ENCODE results near the gene ZXDC.

ZXDC gene

GRCh38 chr3:126512916-126513650 is 37.4 kb upstream of the ZXDC start:
- no peak for DNase-seq (ENCODE audit: extremely low read depth in 1 of 2, low read depth in 1 of 2)

- no peak for DNase-seq (ENCODE audit: extremely low read depth in 1 of 2, low read depth in 1 of 2)
Measured at GRCh38 chr3:126512026-126512425, 36.3 kb upstream of the ZXDC start.

- DNase-seq (ENCODE audit: extremely low read depth in 1 of 2, low read depth in 1 of 2) = no peak
Measured at GRCh38 chr3:126511291-126511690, 35.6 kb upstream of the ZXDC start.

- DNase-seq (ENCODE audit: extremely low read depth in 1 of 2, low read depth in 1 of 2) = no peak
Measured at GRCh38 chr3:126510308-126510910, 34.7 kb upstream of the ZXDC start.

GRCh38 chr3:126509597-126510307 is 34.1 kb upstream of the ZXDC start:
- DNase-seq (ENCODE audit: extremely low read depth in 1 of 2, low read depth in 1 of 2) = no peak

- no peak for DNase-seq (ENCODE audit: extremely low read depth in 1 of 2, low read depth in 1 of 2)
Measured at GRCh38 chr3:126508564-126508964, 32.9 kb upstream of the ZXDC start.

GRCh38 chr3:126507886-126508285 is 32.2 kb upstream of the ZXDC start:
- no peak for DNase-seq (ENCODE audit: extremely low read depth in 1 of 2, low read depth in 1 of 2)

GRCh38 chr3:126503701-126504100 is 28.0 kb upstream of the ZXDC start:
- no peak for DNase-seq (ENCODE audit: extremely low read depth in 1 of 2, low read depth in 1 of 2)

GRCh38 chr3:126502656-126503055 is 27.0 kb upstream of the ZXDC start:
- DNase-seq (ENCODE audit: extremely low read depth in 1 of 2, low read depth in 1 of 2) = no peak

GRCh38 chr3:126501736-126502135 is 26.0 kb upstream of the ZXDC start:
- DNase-seq (ENCODE audit: extremely low read depth in 1 of 2, low read depth in 1 of 2) = no peak

GRCh38 chr3:126501054-126501453 is 25.4 kb upstream of the ZXDC start:
- DNase-seq (ENCODE audit: extremely low read depth in 1 of 2, low read depth in 1 of 2) = no peak

GRCh38 chr3:126500016-126500415 is 24.3 kb upstream of the ZXDC start:
- DNase-seq (ENCODE audit: extremely low read depth in 1 of 2, low read depth in 1 of 2) = no peak

- no peak for DNase-seq (ENCODE audit: extremely low read depth in 1 of 2, low read depth in 1 of 2)
Measured at GRCh38 chr3:126499401-126499800, 23.7 kb upstream of the ZXDC start.

GRCh38 chr3:126498929-126499328 is 23.2 kb upstream of the ZXDC start:
- no peak for DNase-seq (ENCODE audit: extremely low read depth in 1 of 2, low read depth in 1 of 2)

GRCh38 chr3:126498461-126498860 is 22.8 kb upstream of the ZXDC start:
- DNase-seq (ENCODE audit: extremely low read depth in 1 of 2, low read depth in 1 of 2) = no peak

GRCh38 chr3:126497956-126498355 is 22.3 kb upstream of the ZXDC start:
- no peak for DNase-seq (ENCODE audit: extremely low read depth in 1 of 2, low read depth in 1 of 2)

GRCh38 chr3:126496894-126497850 is 21.5 kb upstream of the ZXDC start:
- no peak for DNase-seq (ENCODE audit: extremely low read depth in 1 of 2, low read depth in 1 of 2)

GRCh38 chr3:126495786-126496185 is 20.1 kb upstream of the ZXDC start:
- no peak for DNase-seq (ENCODE audit: extremely low read depth in 1 of 2, low read depth in 1 of 2)

GRCh38 chr3:126494970-126495230 is 19.2 kb upstream of the ZXDC start:
- no peak for DNase-seq (ENCODE audit: extremely low read depth in 1 of 2, low read depth in 1 of 2)

GRCh38 chr3:126494204-126494969 is 18.7 kb upstream of the ZXDC start:
- no peak for DNase-seq (ENCODE audit: extremely low read depth in 1 of 2, low read depth in 1 of 2)

Measured in activated CD8-positive, alpha-beta memory T cell treated with anti-CD3 and anti-CD28 coated beads for 1 hour (primary cell).